DMS79 (cell line): ENCODE results near the gene FLOT2.
A peak's percentile ranks its signal among the peaks of the same experiment; 100 is the strongest.
"Not testable (repeated sequence)": the region's sequence is repeated elsewhere in the genome, so short reads cannot be mapped to it uniquely, and the experiment has no call there.

ENCODE experiments used
- DNase-seq: peaks from one replicate; lab custom pipeline; 2025; lab: John Stamatoyannopoulos, UW

FLOT2 gene, protein sequence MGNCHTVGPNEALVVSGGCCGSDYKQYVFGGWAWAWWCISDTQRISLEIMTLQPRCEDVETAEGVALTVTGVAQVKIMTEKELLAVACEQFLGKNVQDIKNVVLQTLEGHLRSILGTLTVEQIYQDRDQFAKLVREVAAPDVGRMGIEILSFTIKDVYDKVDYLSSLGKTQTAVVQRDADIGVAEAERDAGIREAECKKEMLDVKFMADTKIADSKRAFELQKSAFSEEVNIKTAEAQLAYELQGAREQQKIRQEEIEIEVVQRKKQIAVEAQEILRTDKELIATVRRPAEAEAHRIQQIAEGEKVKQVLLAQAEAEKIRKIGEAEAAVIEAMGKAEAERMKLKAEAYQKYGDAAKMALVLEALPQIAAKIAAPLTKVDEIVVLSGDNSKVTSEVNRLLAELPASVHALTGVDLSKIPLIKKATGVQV

GRCh38 chr17:28896884-28897768, at the start of gene FLOT2:
Gene FLOT2 (minus strand): TSS chr17:28897733. CDS start chr17:28897574, 159 bp downstream.
- DNase-seq, result peak; percentile 23

DNA sequence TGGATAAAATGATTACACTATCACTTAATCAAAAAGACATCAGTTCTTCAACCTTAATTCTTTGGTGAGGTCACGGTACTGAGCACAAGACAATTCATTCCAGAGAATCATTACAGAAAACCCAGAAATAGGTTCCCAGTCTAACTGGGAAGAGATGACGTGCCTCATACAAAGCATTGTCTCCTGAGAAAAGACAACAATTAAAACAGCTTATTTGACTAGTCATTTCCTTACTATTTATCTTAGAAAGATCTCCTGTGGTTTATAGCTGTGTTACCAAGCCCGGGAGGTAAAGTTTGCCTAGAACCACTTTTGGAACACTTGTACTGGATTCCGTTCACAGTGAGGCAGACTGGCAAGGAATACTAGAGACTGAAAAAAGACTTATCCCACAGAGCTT, 48.7 kb upstream of the FLOT2 start:
- no peak for DNase-seq

- DNase-seq, result no peak
Observed at GRCh38 chr17:28944862-28945741, 47.6 kb upstream of the FLOT2 start.

DNA sequence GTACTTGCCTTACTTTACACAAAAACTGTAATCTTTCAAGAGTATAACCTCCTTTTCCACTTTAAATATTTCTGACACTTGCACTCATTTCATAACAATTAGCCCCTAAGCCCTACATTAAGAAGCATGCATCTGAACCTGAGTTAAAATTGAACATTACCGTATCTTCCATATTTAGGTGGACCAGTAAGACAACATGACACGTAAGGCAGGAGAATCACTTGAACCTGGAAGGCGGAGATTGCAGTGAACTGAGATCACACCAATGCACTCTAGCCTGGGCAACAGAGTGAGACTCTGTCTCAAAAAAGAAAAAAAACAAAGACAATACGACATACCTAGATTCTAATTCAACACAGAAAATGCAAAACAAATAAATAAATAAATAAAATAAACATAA, 46.8 kb upstream of the FLOT2 start:
- DNase-seq, result no peak

- no peak for DNase-seq
Observed at GRCh38 chr17:28942925-28943324, 45.4 kb upstream of the FLOT2 start.

GRCh38 chr17:28941251-28941650, 43.7 kb upstream of the FLOT2 start:
- no peak for DNase-seq

GRCh38 chr17:28940675-28941074, 43.1 kb upstream of the FLOT2 start:
- DNase-seq, result no peak

GRCh38 chr17:28940142-28940541, 42.6 kb upstream of the FLOT2 start:
- no peak for DNase-seq

GRCh38 chr17:28938552-28938951, 41.0 kb upstream of the FLOT2 start:
- no peak for DNase-seq

GRCh38 chr17:28937044-28937729, 39.7 kb upstream of the FLOT2 start:
- DNase-seq, result no peak

DNA sequence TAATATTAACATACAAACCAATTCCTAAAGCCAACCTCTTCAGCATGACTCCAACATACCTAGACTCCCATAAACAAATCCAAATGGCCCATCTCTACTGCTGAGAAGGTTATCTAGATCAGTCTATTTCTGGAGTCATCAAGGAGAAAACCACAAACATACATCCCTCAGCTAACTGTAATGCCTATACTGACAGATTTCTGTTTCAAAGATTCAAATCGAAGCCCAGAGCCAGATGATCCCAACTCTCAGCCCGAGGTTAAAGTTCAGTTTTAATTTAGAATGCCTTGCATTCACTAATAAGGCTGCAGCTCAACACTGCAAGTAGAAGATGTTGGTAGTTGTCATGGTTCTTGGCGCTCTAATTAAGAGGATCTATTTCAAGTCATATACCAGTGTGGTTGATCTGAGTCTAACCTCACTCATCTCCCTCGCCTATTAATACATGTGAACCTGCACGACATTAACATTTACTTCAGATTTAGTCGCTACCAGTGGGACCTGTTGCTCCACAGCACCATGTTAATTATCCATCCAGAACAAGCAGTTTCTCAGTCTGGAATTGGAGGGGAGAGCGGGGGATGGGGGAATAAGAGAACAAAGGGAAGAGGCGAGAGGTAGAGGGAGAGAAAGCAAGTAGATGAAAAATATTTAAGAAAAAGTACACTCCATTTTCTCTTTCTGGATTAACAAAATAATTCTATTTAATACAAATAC, 38.4 kb upstream of the FLOT2 start:
- DNase-seq, result no peak

DNA sequence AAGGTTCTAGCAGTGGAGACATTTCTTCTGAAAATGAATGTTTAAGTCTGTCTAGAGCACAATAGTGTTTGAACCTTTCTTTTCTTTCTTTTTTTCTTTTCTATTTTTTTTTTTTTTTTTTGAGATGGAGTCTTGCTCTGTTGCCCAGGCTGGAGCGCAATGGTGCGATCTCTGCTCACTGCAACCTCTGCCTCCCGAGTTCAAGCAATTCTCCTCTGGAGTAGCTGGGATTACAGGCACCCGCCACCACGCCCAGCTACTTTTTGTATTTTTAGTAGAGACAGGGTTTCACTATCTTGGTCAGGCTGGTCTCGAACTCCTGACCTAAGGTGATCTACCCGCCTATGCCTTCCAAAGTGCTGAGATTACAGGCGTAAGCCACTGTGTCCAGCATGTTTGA, 37.0 kb upstream of the FLOT2 start:
- not testable (repeated sequence) for DNase-seq

- no peak for DNase-seq
Observed at GRCh38 chr17:28929787-28930186, 32.3 kb upstream of the FLOT2 start.

GRCh38 chr17:28928061-28928460, 30.5 kb upstream of the FLOT2 start:
- DNase-seq, result no peak

GRCh38 chr17:28926786-28927185, 29.3 kb upstream of the FLOT2 start:
- DNase-seq, result no peak

- no peak for DNase-seq
Observed at GRCh38 chr17:28926366-28926765, 28.8 kb upstream of the FLOT2 start.

GRCh38 chr17:28925912-28926365, 28.4 kb upstream of the FLOT2 start:
- DNase-seq, result peak; percentile 80

DNA sequence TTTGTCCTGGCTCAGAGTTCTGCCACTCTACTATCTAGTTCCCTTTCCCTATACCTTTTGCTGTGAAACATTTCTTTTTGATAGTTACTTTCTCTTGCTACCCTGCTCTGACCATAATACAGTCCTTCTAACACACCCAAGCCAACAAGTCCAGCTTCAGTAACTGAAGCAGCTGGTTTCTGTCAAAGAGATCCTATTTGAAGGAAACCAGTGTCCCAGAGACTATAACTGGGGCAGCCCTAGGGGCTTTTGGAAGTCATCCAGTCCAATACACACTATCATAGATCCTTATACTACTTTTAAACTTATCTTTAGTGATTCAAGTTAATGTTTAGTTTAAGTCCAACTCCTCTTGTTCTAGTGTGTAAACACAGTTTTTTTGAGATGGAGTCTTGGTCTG, 22.7 kb upstream of the FLOT2 start:
- DNase-seq, result no peak

GRCh38 chr17:28918295-28918694, 20.8 kb upstream of the FLOT2 start:
- DNase-seq, result no peak

- no peak for DNase-seq
Observed at GRCh38 chr17:28917465-28917864, 19.9 kb upstream of the FLOT2 start.

- no peak for DNase-seq
Observed at GRCh38 chr17:28917029-28917428, 19.5 kb upstream of the FLOT2 start.
